ENCODE results near the gene SLC13A4.

SLC13A4 gene

GRCh38 chr7:135761751-135762488 lies 33.9 kb upstream of the SLC13A4 start:
- TF ChIP-seq, protein P1, sequence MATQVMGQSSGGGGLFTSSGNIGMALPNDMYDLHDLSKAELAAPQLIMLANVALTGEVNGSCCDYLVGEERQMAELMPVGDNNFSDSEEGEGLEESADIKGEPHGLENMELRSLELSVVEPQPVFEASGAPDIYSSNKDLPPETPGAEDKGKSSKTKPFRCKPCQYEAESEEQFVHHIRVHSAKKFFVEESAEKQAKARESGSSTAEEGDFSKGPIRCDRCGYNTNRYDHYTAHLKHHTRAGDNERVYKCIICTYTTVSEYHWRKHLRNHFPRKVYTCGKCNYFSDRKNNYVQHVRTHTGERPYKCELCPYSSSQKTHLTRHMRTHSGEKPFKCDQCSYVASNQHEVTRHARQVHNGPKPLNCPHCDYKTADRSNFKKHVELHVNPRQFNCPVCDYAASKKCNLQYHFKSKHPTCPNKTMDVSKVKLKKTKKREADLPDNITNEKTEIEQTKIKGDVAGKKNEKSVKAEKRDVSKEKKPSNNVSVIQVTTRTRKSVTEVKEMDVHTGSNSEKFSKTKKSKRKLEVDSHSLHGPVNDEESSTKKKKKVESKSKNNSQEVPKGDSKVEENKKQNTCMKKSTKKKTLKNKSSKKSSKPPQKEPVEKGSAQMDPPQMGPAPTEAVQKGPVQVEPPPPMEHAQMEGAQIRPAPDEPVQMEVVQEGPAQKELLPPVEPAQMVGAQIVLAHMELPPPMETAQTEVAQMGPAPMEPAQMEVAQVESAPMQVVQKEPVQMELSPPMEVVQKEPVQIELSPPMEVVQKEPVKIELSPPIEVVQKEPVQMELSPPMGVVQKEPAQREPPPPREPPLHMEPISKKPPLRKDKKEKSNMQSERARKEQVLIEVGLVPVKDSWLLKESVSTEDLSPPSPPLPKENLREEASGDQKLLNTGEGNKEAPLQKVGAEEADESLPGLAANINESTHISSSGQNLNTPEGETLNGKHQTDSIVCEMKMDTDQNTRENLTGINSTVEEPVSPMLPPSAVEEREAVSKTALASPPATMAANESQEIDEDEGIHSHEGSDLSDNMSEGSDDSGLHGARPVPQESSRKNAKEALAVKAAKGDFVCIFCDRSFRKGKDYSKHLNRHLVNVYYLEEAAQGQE (IDR thresholded peaks at IDR 0.05; ENCODE audit: insufficient read depth in 1 of 2, low read depth in 2 of 2, low read length in 2 of 2), result no peak; a peak in 1 of 4 replicates
- TF ChIP-seq TAF1 (IDR thresholded peaks at IDR 0.05; ENCODE audit: borderline replicate concordance, insufficient read depth, low read length) (0 out of 2 replicates have a peak, but pooled peaks have one; percentile 22), FOXP2 (optimal IDR thresholded peaks at IDR 0.05; ENCODE audit: borderline replicate concordance, extremely low read depth, extremely low read length, insufficient read depth) (peak; percentile 44)

GRCh38 chr7:135759532-135759931 lies 31.5 kb upstream of the SLC13A4 start:
- no peak for TF ChIP-seq FOXP2 (optimal IDR thresholded peaks at IDR 0.05; ENCODE audit: borderline replicate concordance, extremely low read depth, extremely low read length, insufficient read depth)
- TF ChIP-seq SIN3A (IDR thresholded peaks at IDR 0.05; ENCODE audit: borderline replicate concordance, insufficient read depth, low read length), result no peak
- no peak for TF ChIP-seq POLR2AphosphoS5 (IDR thresholded peaks at IDR 0.05; ENCODE audit: low read depth, low read length)
- TF ChIP-seq, protein P1 (IDR thresholded peaks at IDR 0.05; ENCODE audit: insufficient read depth in 1 of 2, low read depth in 2 of 2, low read length in 2 of 2), result no peak
- no peak for TF ChIP-seq TAF1 (IDR thresholded peaks at IDR 0.05; ENCODE audit: borderline replicate concordance, insufficient read depth, low read length)

GRCh38 chr7:135758531-135758932 lies 30.5 kb upstream of the SLC13A4 start:
- no peak for TF ChIP-seq POLR2AphosphoS5 (IDR thresholded peaks at IDR 0.05; ENCODE audit: low read depth, low read length)
- TF ChIP-seq SIN3A (IDR thresholded peaks at IDR 0.05; ENCODE audit: borderline replicate concordance, insufficient read depth, low read length), result no peak
- TF ChIP-seq FOXP2 (optimal IDR thresholded peaks at IDR 0.05; ENCODE audit: borderline replicate concordance, extremely low read depth, extremely low read length, insufficient read depth), result no peak
- TF ChIP-seq, protein P1 (IDR thresholded peaks at IDR 0.05; ENCODE audit: insufficient read depth in 1 of 2, low read depth in 2 of 2, low read length in 2 of 2), result no peak
- TF ChIP-seq TAF1 (IDR thresholded peaks at IDR 0.05; ENCODE audit: borderline replicate concordance, insufficient read depth, low read length), result no peak

DNA sequence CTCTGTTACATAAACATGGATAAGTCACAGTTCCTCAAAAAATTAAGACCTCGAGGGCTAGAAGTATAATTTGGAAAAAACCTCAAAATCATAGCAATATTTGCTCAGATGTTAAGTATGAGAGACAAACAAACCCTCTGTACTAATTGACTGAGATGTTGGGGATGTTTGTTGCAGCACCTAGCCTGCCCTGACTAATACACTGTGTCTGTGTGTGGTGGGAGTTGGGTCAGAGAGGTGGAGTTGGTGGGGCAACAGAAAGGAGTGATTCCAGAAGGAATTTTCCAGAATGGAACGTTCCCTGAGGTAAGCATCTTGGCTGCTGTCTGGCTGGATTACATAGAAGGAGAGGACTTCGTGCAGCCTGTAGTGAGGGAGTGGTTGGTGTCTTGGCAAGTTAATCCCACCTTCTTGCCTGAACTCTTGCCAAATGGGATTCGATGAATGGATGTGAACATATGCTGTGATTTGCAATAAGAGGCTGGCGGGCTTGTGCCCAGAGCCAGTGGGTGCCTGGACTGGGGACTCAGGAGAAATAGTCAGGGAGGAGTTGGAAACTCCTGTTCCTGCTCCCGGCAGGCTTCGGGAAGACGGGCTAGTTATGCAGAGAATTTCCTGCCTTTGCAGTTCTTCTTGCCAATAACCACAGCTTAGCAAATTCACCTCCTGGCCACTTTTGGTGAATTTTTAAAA lies 29.9 kb upstream of the SLC13A4 start:
- TF ChIP-seq FOXP2 (optimal IDR thresholded peaks at IDR 0.05; ENCODE audit: borderline replicate concordance, extremely low read depth, extremely low read length, insufficient read depth), result no peak
- no peak for TF ChIP-seq POLR2AphosphoS5 (IDR thresholded peaks at IDR 0.05; ENCODE audit: low read depth, low read length)

- TF ChIP-seq SIN3A (IDR thresholded peaks at IDR 0.05; ENCODE audit: borderline replicate concordance, insufficient read depth, low read length), result no peak
- no peak for TF ChIP-seq FOXP2 (optimal IDR thresholded peaks at IDR 0.05; ENCODE audit: borderline replicate concordance, extremely low read depth, extremely low read length, insufficient read depth)
- TF ChIP-seq TAF1 (IDR thresholded peaks at IDR 0.05; ENCODE audit: borderline replicate concordance, insufficient read depth, low read length), result no peak
- TF ChIP-seq POLR2AphosphoS5 (IDR thresholded peaks at IDR 0.05; ENCODE audit: low read depth, low read length), result no peak
These were observed 28.2 kb upstream of the SLC13A4 start for GRCh38 chr7:135756191-135756590.

GRCh38 chr7:135755351-135755753 lies 27.4 kb upstream of the SLC13A4 start:
- TF ChIP-seq POLR2AphosphoS5 (IDR thresholded peaks at IDR 0.05; ENCODE audit: low read depth, low read length) (no peak), SIN3A (IDR thresholded peaks at IDR 0.05; ENCODE audit: borderline replicate concordance, insufficient read depth, low read length) (no peak)
- TF ChIP-seq, protein P1 (IDR thresholded peaks at IDR 0.05; ENCODE audit: insufficient read depth in 1 of 2, low read depth in 2 of 2, low read length in 2 of 2), result no peak
